Body of pancreas (tissue), 4 donors: ENCODE measurements around the gene MYCBP2. TPM values are rescaled to one million over a fixed set of nuclear protein-coding genes. Genes with fewer than 3 reads are reported as not detected.

Experiments
- ATAC-seq: fragments of 150-250 bp; one replicate; pipeline ENCODE4 v1.9.1; 2016
- DNase-seq, 4 donors: peaks; one replicate each; pipeline ENCODE4 v3.0.0-alpha.2; 2019
- H3K27ac ChIP-seq, 4 donors: fragments of 200-600 bp; sonication (generic); 1 replicate in 3 of 4; 2 replicates in 1 of 4; pipeline versions ENCODE4 v1.5.1 to v1.6.1; 2016 to 2019; ENCODE audit warnings: mild to moderate bottlenecking in 1 of 4, mixed read lengths in 1 of 4, moderate library complexity in 1 of 4
- H3K27me3 ChIP-seq, 2 donors: fragments of 200-600 bp; sonication (generic); one replicate each; pipeline ENCODE4 v1.6.0; 2016; ENCODE audit warnings: mild to moderate bottlenecking in 1 of 2
- H3K36me3 ChIP-seq, 2 donors: fragments of 200-600 bp; sonication (generic); replicated peaks in 1 of 2; 2 replicates each; pipeline ENCODE4 v1.5.1; 2016; ENCODE audit warnings: low read depth in 2 of 2; ENCODE audit not compliant: insufficient read depth in 1 of 2
- H3K4me1 ChIP-seq: fragments of 200-600 bp; sonication (generic); one replicate; pipeline ENCODE4 v1.6.0; 2016
- H3K4me3 ChIP-seq, 2 donors: fragments of 200-600 bp; sonication (generic); 1 replicate in 1 of 2; 2 replicates in 1 of 2; pipeline ENCODE4 v1.5.1; 2016 to 2019
- H3K9me3 ChIP-seq, 3 donors: fragments of 200-600 bp; sonication (generic); 1 replicate in 2 of 3; 2 replicates in 1 of 3; pipeline ENCODE4 v1.5.1; 2016
- POLR2A ChIP-seq, 3 donors: fragments of 450-650 bp; IDR thresholded peaks; one replicate each; pipeline ENCODE4 v1.6.1; 2016; ENCODE audit warnings: antibody characterized with exemption in 3 of 3, mild to moderate bottlenecking in 2 of 3
- WGBS, 2 donors: methylation state at CpG; one replicate each; pipeline ENCODE4 v1.1.5; 2017; 5-methylcytosine and 5-hydroxymethylcytosine counted together
- intact Hi-C: fragments of 100-400 bp; cut with DNase I; formaldehyde crosslinking; loops from one replicate; pipeline ENCODE4 v1.15.1; 2023
- total RNA-seq, 2 donors: library from RNA; depleted of rRNA; stranded (reverse); fragments of >200 nt; gene quantifications; one replicate each; pipeline ENCODE4 v1.1.0, GENCODE V29; 2016
- TF ChIP-seq, protein P1 (sequence below), 7 experiments: fragments of 450-650 bp in 4 of 7; fragments of 200-600 bp in 3 of 7; sonication (generic) in 3 of 7; IDR thresholded peaks; one replicate each; pipeline ENCODE4 v1.5.1; 2016 to 2019; ENCODE audit warnings: antibody characterized with exemption in 7 of 7

Gene MYCBP2
- total RNA-seq, 2 donors from 2014 or later: 85.9 to 127 TPM

DNA sequence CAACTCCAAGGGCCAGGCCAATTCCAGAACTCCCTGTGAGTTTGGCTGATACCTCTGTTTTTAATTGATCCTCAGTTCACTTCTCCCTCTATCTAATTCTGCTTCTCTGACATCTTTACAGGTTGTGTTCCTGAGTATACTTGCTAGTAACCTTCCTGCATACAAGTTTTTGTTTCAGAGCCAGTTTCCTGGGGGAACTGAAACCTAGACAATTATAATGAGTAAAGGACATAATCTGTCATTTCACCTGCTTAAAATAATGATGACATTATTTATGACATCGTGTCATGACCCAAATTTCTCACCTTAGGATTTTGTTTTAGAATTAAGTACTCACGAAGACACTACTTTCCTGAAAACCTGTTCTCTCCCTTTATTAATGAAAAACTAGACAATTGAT, 12.5 kb upstream of the MYCBP2 start:
- TF ChIP-seq, protein P1, sequence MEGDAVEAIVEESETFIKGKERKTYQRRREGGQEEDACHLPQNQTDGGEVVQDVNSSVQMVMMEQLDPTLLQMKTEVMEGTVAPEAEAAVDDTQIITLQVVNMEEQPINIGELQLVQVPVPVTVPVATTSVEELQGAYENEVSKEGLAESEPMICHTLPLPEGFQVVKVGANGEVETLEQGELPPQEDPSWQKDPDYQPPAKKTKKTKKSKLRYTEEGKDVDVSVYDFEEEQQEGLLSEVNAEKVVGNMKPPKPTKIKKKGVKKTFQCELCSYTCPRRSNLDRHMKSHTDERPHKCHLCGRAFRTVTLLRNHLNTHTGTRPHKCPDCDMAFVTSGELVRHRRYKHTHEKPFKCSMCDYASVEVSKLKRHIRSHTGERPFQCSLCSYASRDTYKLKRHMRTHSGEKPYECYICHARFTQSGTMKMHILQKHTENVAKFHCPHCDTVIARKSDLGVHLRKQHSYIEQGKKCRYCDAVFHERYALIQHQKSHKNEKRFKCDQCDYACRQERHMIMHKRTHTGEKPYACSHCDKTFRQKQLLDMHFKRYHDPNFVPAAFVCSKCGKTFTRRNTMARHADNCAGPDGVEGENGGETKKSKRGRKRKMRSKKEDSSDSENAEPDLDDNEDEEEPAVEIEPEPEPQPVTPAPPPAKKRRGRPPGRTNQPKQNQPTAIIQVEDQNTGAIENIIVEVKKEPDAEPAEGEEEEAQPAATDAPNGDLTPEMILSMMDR (IDR thresholded peaks at IDR 0.05): no peak
- no peak for TF ChIP-seq POLR2A (IDR thresholded peaks at IDR 0.05)
- 65 to 68% methylated on average over 2 of the region's 2 CpGs for WGBS, 2 donors
- intact Hi-C loops: no loop called here
- Histone ChIP-seq H3K9me3 (no peaks in the 10 kb centered on the region), H3K27me3 (no peaks in the 10 kb centered on the region), H3K36me3 (no peaks in the 10 kb centered on the region), H3K27ac (no peak overlapping the region), H3K4me1 (no peaks in the 10 kb centered on the region), H3K4me3 (no peak overlapping the region)
- DNase-seq (no peak), ATAC-seq (no peak)

DNA sequence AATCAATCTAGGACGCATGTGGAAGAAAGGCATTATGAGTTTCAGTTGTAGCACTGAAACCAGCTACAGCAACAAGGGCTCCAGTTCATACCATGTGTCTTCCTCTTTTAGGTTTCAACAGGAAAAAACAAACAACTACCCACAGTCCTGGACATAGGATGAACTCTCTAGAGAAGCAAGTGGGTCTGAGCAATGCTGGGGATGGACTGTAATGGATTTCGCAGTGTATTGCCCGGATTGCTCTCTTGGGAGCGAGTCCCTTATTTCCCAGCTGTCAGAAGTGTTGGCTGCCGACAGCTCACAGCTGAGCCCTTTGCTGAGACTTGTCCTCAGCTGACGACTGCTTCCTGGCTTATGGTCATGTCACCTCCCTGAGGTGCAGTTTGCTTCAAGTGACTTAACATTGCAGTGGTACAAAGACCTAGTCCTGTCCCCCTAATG, 12.1 kb upstream of the MYCBP2 start:
- Histone ChIP-seq H3K36me3 (no peaks in the 10 kb centered on the region), H3K9me3 (no peaks in the 10 kb centered on the region), H3K4me1 (no peaks in the 10 kb centered on the region), H3K27ac (no peak overlapping the region), H3K27me3 (no peaks in the 10 kb centered on the region), H3K4me3 (no peak overlapping the region)
- no peak for ATAC-seq
- TF ChIP-seq POLR2A (IDR thresholded peaks at IDR 0.05): no peak
- TF ChIP-seq, protein P1 (IDR thresholded peaks at IDR 0.05): no peak
- no peak for DNase-seq
- intact Hi-C loops: no loop called here
- 70 to 74% methylated on average over 6 of the region's 6 CpGs for WGBS, 2 donors

- intact Hi-C loops: no loop called here
- Histone ChIP-seq H3K27me3 (no peaks in the 10 kb centered on the region), H3K9me3 (no peaks in the 10 kb centered on the region), H3K4me1 (no peaks in the 10 kb centered on the region), H3K4me3 (no peak overlapping the region), H3K27ac (no peak overlapping the region), H3K36me3 (no peaks in the 10 kb centered on the region)
- TF ChIP-seq, protein P1 (IDR thresholded peaks at IDR 0.05): no peak
- no peak for TF ChIP-seq POLR2A (IDR thresholded peaks at IDR 0.05)
- ATAC-seq (no peak), DNase-seq (no peak)
- 82 to 96% methylated on average over 2 of the region's 2 CpGs for WGBS, 2 donors
These were observed 11.4 kb upstream of the MYCBP2 start for GRCh38 chr13:77338329-77338728.

GRCh38 chr13:77337159-77337558, 10.3 kb upstream of the MYCBP2 start:
- Histone ChIP-seq H3K4me1 (no peaks in the 10 kb centered on the region), H3K4me3 (no peak overlapping the region), H3K9me3 (no peaks in the 10 kb centered on the region), H3K27me3 (no peaks in the 10 kb centered on the region), H3K36me3 (no peaks in the 10 kb centered on the region), H3K27ac (no peak overlapping the region)
- no peak for DNase-seq
- ATAC-seq: no peak
- 41 to 58% methylated on average over 3 of the region's 3 CpGs for WGBS, 2 donors
- TF ChIP-seq, protein P1 (IDR thresholded peaks at IDR 0.05): no peak
- TF ChIP-seq POLR2A (IDR thresholded peaks at IDR 0.05): no peak
- intact Hi-C loops: no loop called here

DNA sequence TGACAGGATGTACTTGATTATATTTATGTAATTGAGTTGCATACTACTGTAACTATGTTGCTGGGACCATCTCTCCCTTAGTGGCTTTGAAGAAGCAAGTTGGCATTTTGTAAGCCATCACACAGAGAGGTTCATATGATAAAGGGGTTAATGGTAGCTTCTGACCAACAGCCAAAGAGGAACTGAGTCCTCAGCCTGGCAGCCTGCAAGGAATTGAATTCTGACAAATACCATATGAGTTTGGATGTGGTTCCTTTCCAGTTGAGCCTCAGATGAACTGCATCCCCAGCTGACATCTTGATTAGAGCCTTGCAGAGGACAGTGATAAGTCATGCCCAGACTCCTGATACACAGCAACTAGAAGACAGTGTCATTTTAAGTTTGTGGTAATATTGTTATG, 8.6 kb upstream of the MYCBP2 start:
- Histone ChIP-seq H3K9me3 (no peaks in the 10 kb centered on the region), H3K4me1 (no peaks in the 10 kb centered on the region), H3K36me3 (no peaks in the 10 kb centered on the region), H3K27me3 (no peaks in the 10 kb centered on the region), H3K4me3 (no peak overlapping the region), H3K27ac (no peak overlapping the region)
- DNase-seq: no peak
- no peak for TF ChIP-seq POLR2A (IDR thresholded peaks at IDR 0.05)
- TF ChIP-seq, protein P1 (IDR thresholded peaks at IDR 0.05): no peak
- no peak for ATAC-seq
- intact Hi-C loops: no loop called here
